ENCODE measurements around the gene ABCB6. TPM values are rescaled to one million over a fixed set of nuclear protein-coding genes. Genes with fewer than 3 reads are reported as not detected.

Gene ABCB6
- total and polyA plus RNA-seq, 2 of the 8 experiments (the other 6 are each of a cell fraction or from before 2014, with no cell fraction given): 44.9 to 50.6 TPM

DNA sequence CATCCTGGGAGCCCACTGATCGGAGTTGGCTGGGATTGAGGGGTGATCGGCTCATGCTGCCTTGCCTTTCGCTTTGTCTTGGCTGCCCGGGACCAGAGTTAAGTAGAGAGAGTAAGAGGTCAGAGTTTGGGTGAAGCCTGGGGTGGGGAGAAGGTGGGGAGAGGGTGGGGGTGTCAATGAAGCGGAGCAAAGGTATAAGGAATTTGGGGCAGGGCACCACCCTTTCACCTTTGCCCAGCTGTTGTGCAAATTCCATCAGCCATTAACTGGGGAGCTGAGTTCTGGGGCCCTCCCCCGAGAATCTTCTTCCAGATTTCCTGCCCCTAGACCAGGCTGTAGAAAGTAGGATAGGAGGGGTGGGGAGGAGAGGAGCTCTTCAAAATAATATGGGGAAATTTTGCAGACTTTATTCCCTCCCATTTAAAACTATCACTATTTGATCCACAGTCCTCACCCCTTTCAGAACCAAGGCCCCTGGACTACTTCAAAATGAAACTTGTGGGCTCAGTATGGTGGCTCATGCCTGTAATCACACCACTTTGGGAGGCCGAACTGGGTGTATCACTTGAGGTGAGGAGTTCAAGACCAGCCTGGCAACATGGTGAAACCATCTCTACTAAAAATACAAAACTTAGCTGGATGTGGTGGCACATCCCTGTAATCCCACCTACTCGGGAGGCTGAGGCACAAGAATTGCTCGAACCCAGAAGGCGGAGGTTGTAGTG, 48.7 kb downstream of the ABCB6 start, which contains the start of gene SLC23A3 (continued):
- TF ChIP-seq MAX (IDR thresholded peaks at IDR 0.05) (no peak), SIN3A (conservative IDR thresholded peaks at IDR 0.05 in 1 of 2, IDR thresholded peaks at IDR 0.05 in 1 of 2; ENCODE audit: low read depth in 1 of 2, low read length in 2 of 2) (no peak), PHF8 (conservative IDR thresholded peaks at IDR 0.05; ENCODE audit: low read depth, low read length) (no peak)
- TF ChIP-seq, protein P1, sequence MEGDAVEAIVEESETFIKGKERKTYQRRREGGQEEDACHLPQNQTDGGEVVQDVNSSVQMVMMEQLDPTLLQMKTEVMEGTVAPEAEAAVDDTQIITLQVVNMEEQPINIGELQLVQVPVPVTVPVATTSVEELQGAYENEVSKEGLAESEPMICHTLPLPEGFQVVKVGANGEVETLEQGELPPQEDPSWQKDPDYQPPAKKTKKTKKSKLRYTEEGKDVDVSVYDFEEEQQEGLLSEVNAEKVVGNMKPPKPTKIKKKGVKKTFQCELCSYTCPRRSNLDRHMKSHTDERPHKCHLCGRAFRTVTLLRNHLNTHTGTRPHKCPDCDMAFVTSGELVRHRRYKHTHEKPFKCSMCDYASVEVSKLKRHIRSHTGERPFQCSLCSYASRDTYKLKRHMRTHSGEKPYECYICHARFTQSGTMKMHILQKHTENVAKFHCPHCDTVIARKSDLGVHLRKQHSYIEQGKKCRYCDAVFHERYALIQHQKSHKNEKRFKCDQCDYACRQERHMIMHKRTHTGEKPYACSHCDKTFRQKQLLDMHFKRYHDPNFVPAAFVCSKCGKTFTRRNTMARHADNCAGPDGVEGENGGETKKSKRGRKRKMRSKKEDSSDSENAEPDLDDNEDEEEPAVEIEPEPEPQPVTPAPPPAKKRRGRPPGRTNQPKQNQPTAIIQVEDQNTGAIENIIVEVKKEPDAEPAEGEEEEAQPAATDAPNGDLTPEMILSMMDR (IDR thresholded peaks at IDR 0.05; ENCODE audit: control extremely low read depth in 1 of 3, insufficient read depth in 1 of 3, low read depth in 1 of 3, low read length in 3 of 3): no peak

Data from H1 (cell line).